GM18858 (cell line): ENCODE results near the gene OPRM1.
"Not testable (repeated sequence)": the region's sequence is repeated elsewhere in the genome, so short reads cannot be mapped to it uniquely, and the experiment has no call there.

Experiments
- ATAC-seq: cut with Tn5 transposase; IDR thresholded peaks from one replicate; pipeline ENCODE4 v1.9.1; 2021; ENCODE audit not compliant: unreplicated experiment

OPRM1 gene

DNA sequence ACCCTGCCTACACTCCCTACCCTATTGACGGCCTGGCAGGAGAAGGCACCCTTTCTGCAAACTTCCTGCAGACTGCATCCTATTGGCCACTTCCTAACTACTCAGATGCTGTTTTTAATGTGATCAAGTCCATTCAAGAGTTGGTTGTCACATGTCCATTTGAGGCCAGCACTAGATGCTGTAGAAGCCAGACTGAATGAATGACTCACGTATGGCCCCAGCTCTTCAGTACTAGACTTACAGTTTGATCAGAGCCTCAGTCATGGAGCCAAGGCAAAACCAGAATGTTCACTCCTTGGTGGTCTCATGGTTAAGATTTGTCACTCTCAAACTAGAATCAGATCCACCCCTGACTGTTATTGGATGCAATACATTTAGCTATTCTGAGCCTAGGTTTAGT, 101.7 kb downstream of the OPRM1 start:
- ATAC-seq, result no peak

DNA sequence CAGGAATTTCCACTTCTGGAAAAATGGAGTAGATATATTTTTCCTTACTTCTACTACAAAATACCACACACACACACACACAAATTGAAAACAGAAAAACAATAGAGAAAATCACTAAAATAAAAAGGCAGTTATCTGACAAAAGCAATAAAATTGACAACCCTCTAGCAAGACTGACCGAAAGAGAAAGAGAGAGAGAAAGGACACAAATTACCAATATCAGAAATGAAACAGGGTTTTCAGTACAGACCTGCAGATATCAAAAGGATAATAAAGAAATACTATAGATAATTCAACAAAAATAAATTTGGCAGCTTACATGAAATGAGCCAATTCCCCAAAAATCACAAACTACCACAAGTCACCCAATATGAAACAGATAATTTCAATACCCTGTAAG, 104.7 kb downstream of the OPRM1 start:
- no peak for ATAC-seq

GRCh38 chr6:154154389-154154967, 115.4 kb downstream of the OPRM1 start:
- no peak for ATAC-seq

DNA sequence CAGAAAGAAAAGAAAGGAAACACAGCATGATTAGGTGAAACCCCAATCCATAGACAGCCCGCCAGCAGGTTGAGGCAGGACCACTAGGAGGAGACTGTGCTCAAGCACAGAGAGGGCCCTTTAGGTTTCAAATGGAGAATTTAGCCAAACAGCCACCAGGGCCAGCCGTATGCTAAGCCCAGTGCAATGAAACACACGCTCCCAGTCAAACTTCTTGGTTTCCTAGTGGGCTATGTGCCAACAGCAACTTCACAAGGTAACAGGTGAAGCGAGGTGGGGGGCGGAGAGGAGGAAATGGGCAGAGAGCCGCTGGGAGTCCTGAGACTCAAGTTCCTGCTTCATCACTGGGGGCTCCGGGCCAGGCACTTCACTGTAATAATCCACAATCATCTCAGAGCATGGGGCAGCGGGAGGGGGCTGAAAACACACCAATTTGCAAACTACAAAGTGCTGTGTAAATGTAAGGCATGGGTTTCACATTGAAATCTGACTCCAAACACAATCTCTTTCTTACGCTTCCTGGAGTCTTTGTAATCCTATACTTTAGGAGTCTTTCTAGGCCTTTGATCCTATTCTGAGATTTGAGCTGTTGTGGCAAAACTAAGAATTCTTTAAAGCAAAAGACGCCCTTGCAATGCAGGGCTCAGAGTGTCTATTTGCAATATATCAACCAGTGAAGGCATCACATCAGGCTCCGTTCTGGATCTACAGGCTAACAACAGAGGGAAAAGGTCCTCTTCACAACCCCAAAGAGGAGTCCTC, 117.3 kb downstream of the OPRM1 start:
- peak; percentile 67 for ATAC-seq

GRCh38 chr6:154157082-154157481, 118.0 kb downstream of the OPRM1 start:
- ATAC-seq, result peak; percentile 49

DNA sequence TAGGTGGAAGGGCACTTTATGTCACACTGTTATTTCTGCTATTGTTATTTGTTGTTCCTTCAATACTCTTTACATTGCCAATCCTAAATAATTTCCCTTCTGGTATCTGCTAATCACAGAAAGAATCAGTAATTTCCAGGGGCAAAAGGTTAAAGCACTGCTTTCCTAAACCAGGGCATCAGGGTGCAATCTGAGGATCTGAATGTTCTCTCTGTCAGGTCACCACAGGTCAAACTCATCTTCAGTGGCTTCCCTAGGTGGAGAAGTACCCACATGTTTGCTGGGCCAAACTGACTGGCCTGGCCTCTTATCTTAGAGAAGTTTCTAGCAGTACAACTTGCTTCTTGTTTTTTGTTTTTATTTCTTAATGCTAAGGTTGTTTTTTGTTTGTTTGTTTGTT, 118.7 kb downstream of the OPRM1 start:
- no peak for ATAC-seq

DNA sequence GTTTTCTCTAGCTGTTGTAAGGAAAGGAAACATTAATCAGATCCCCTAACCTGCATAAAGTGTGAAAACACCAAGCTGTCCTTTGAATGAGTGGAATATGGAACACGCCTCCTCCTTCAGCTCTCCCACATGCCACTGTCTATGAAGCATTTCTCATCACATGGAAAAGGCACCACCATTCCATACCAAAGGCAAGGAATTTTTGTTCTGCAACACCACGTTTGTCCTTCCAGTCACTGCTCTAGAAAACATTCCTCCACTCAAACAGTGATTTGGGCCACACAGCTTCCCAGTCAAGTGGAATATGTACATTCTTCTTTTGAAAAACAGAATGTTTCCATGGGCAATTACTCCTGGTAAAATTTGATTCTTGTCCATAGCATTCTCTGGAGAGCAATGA, 120.1 kb downstream of the OPRM1 start:
- no peak for ATAC-seq

- peak; percentile 83 for ATAC-seq
These were observed 122.6 kb downstream of the OPRM1 start for GRCh38 chr6:154161689-154162088.

DNA sequence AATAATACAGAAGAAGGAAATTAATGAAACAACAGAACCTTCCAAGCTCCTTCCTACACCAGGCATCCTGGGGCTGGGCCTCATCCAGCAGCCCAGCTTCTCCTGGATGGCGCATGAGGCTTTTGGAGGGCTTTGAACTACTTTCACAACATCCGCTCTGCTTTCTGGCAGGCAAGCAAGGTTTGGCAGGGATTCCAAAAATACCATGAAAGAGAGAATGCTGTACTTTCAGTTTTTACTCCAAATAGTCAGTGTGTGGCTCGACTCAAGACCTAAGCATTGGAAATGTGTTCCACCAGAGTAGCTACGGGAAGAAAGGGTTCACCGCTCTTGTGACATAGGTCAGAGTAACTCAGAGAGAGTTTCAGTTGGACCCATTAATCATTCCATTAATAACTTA, 125.4 kb downstream of the OPRM1 start:
- no peak for ATAC-seq

GRCh38 chr6:154165478-154165877, 126.4 kb downstream of the OPRM1 start:
- no peak for ATAC-seq

GRCh38 chr6:154166140-154166539, 127.1 kb downstream of the OPRM1 start:
- no peak for ATAC-seq

GRCh38 chr6:154167126-154167525, 128.1 kb downstream of the OPRM1 start:
- ATAC-seq, result no peak

DNA sequence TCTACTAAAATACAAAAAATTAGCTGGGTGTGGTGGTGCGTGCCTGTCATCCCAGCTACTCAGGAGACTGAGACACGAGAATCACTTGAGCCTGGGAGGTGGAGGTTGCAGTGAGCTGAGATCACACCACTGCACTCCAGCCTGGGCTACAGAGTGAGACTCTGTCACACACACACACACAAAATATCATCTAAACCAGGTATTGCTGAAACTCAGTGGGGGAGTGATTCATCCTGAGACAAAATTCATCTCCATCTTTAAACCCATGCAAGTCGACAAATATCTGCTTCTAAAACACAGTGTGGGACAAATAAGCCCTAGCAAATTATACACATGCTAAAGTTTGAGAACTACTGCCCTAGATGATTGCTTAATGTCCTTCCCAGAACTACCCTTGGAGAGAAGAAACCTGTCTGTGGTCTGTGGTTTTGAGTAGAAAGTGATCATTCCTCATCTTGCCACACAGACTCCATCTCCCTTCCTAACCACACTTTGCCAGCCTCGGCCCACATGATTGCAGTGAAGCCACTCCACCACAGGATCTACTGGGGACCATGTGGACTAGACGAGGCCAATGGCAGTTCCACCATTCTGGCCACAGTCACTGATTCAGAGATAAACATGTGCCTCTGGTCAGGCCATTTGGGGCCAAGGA, 130.3 kb downstream of the OPRM1 start:
- ATAC-seq, result no peak

GRCh38 chr6:154170106-154170505, 131.1 kb downstream of the OPRM1 start:
- no peak for ATAC-seq

GRCh38 chr6:154172393-154172792, 133.4 kb downstream of the OPRM1 start:
- ATAC-seq, result not testable (repeated sequence)

GRCh38 chr6:154179434-154179833, 140.4 kb downstream of the OPRM1 start:
- ATAC-seq, result no peak

- ATAC-seq, result no peak
These were observed 148.2 kb downstream of the OPRM1 start for GRCh38 chr6:154187203-154187602.

DNA sequence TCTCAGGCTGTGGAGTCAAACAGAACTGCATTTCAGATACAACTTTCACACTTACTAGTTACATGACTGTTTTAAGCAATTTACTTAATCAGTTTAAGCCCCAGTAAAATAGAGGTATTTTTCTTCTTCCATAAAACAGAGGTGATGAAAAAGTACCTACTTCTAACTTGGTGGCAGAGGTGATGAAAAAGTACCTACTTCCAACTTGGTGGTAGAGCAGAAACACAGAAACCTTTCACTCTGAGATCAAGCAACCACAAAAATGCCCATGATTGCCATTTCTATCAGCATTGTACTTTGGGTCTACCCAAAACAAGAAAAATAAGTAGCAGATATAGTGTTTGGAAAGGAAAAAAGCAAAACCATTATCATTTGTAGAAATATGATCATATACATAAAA, 148.7 kb downstream of the OPRM1 start:
- no peak for ATAC-seq

GRCh38 chr6:154196333-154196885, 157.4 kb downstream of the OPRM1 start:
- ATAC-seq, result no peak

- ATAC-seq, result no peak
These were observed 158.3 kb downstream of the OPRM1 start for GRCh38 chr6:154197196-154197860.

DNA sequence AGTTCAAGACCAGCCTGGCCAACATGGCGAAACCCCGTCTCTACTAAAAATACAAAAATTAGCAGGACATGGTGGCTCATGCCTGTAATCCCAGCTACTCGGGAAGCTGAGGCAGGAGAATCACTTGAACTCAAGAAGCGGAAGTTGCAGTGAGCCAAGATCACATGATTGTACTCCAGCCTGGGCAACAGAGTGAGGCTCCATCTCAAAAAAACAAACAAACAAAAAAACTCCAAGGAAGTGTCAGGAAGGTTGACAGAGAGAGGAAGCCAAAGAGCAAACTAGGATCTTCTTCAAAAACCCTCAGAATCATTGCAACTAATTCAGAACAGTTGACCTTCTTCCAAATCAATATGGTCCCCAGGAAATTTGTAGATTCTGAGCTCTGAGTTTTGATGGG, 162.6 kb downstream of the OPRM1 start:
- ATAC-seq, result not testable (repeated sequence)
